ENCODE results near the gene TTC22.

TTC22 gene

DNA sequence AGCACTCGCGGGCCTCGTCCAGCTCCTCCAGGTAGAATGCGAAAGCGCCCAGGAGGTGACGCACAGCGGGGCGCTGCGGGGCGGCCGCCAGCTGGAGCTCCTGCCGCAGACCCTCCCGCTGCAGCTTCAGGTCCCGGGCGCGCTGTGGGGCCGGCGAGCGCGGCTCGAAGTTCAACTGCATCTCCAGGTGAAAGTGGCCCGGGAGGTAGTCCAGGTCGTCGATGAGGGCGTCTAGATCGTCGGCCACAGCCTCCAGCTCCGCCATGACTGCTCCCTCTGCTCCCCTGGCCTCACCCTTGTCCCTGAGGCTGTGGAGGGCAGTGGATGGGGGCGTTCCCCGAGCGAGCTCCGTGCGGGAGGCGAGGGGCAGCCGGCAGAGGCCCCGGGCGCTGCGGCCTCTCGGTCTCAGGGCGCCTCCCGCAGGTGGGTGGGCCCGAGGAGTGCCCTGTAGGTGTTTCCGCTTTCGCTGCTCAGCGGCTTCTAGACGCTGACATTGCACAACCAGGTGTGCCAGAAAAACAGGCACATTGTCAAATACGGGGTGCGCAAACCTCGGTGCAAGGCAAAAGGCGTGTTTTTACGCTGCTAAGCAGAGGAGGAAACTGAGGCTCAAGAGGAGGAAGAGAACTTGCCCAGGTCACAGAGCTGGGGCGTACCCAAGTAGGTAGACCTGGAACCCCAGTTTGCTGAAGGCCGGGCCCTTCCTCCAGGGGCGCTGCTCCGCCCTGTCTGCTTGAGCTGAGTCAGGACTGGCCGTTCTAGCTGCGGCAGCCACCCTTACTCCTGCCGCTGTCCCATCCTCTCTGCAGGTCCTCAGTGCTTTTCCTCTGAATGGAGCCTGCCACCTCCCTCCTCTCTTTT, at the start of gene TTC22:
Gene TTC22, minus strand, starts transcription at position 425 of the 861 bp plus-strand sequence. Its CDS starts 160 bp downstream, at position 265.
- Histone ChIP-seq H3K27ac (ENCODE audit: low read depth, low read length) (peak within 1 kb of the TSS; percentile 28), H3K4me1 (ENCODE audit: control insufficient read depth, insufficient read depth, low read length) (peaks cover 2% of the 10 kb centered on the region), H3K4me3 (ENCODE audit: low read length) (peak within 1 kb of the TSS; percentile 79), H3K27me3 (ENCODE audit: control insufficient read depth, insufficient read depth, low read length) (no peaks in the 10 kb centered on the region), H3K36me3 (ENCODE audit: control insufficient read depth, insufficient read depth, low read length) (no peaks in the 10 kb centered on the region), H3K9ac (ENCODE audit: low read length) (peak within 1 kb of the TSS; percentile 44)

DNA sequence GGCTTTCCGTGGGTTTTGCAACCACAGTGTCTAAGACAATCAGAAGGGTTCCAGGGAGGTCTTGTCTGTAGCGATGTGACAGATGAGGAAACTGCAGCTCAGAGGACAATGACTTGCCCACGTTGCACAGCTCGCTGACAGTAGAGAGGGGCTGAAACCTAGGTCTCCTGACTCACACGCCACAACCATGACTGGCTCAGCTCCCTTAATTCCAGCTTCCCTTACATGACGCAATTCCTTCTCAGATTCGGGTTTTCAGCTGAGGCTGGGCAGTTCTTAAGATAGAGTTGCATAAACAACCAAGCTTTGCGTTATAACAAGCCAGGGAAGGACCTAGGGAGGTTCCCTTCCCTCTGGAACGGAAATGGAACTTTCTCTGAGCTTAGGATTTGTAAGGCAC, 49.6 kb upstream of the TTC22 start:
- Histone ChIP-seq H3K36me3 (ENCODE audit: control insufficient read depth, insufficient read depth, low read length) (peaks cover 8% of the 10 kb centered on the region), H3K4me1 (ENCODE audit: control insufficient read depth, insufficient read depth, low read length) (no peaks in the 10 kb centered on the region), H3K4me3 (ENCODE audit: low read length) (no peak overlapping the region), H3K27ac (ENCODE audit: low read depth, low read length) (no peak overlapping the region), H3K9ac (ENCODE audit: low read length) (no peak overlapping the region), H3K27me3 (ENCODE audit: control insufficient read depth, insufficient read depth, low read length) (no peaks in the 10 kb centered on the region)

DNA sequence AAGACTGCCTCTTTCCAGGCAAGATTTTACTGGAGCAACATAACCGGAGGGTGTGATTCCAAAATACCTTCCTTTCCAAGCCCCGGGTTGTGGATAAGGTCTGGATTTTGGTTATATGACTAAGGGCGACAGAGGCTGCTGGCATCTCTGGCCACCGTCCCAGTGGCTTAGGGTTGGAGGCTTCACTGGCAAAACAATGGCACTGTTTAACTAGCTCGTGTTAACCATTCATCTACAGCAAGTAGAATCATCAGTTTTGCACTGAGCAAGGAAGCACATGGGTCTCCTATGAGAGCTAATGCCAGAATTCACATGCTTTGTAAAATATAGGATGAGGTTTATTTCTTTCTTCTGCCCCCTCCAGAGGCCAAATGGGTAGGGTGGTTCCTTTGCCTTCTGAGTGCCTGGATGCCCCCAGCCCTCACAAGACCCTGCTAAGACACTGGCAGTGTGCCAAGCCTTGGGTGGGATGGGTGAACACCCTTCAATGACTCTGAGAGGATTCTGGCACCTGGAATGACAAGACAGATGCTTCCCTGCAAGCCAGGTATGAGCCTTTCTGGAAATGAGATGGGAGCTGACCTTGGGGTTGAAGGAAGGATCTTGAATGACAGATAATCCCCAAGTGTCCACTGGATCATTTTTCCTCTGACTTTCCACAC, 49.1 kb upstream of the TTC22 start:
- H3K27ac ChIP-seq (ENCODE audit: low read depth, low read length): no peak overlapping the region
- H3K4me3 ChIP-seq (ENCODE audit: low read length): no peak overlapping the region
- no peaks in the 10 kb centered on the region for H3K27me3 ChIP-seq (ENCODE audit: control insufficient read depth, insufficient read depth, low read length)
- no peaks in the 10 kb centered on the region for H3K4me1 ChIP-seq (ENCODE audit: control insufficient read depth, insufficient read depth, low read length)
- no peak overlapping the region for H3K9ac ChIP-seq (ENCODE audit: low read length)
- H3K36me3 ChIP-seq (ENCODE audit: control insufficient read depth, insufficient read depth, low read length): peaks cover 8% of the 10 kb centered on the region

GRCh38 chr1:54849219-54850068, 48.3 kb upstream of the TTC22 start:
- no peak overlapping the region for H3K27ac ChIP-seq (ENCODE audit: low read depth, low read length)

GRCh38 chr1:54848134-54848948, 47.2 kb upstream of the TTC22 start:
- Histone ChIP-seq H3K9ac (ENCODE audit: low read length) (no peak overlapping the region), H3K27ac (ENCODE audit: low read depth, low read length) (no peak overlapping the region), H3K4me1 (ENCODE audit: control insufficient read depth, insufficient read depth, low read length) (no peaks in the 10 kb centered on the region), H3K36me3 (ENCODE audit: control insufficient read depth, insufficient read depth, low read length) (peaks cover 6% of the 10 kb centered on the region), H3K27me3 (ENCODE audit: control insufficient read depth, insufficient read depth, low read length) (no peaks in the 10 kb centered on the region), H3K4me3 (ENCODE audit: low read length) (no peak overlapping the region)

More at GRCh38 chr1:54849219-54850068, 48.3 kb upstream of the TTC22 start:
- H3K36me3 ChIP-seq (ENCODE audit: control insufficient read depth, insufficient read depth, low read length): peaks cover 8% of the 10 kb centered on the region
- no peak overlapping the region for H3K9ac ChIP-seq (ENCODE audit: low read length)
- H3K4me3 ChIP-seq (ENCODE audit: low read length): no peak overlapping the region
- no peaks in the 10 kb centered on the region for H3K27me3 ChIP-seq (ENCODE audit: control insufficient read depth, insufficient read depth, low read length)
- no peaks in the 10 kb centered on the region for H3K4me1 ChIP-seq (ENCODE audit: control insufficient read depth, insufficient read depth, low read length)

DNA sequence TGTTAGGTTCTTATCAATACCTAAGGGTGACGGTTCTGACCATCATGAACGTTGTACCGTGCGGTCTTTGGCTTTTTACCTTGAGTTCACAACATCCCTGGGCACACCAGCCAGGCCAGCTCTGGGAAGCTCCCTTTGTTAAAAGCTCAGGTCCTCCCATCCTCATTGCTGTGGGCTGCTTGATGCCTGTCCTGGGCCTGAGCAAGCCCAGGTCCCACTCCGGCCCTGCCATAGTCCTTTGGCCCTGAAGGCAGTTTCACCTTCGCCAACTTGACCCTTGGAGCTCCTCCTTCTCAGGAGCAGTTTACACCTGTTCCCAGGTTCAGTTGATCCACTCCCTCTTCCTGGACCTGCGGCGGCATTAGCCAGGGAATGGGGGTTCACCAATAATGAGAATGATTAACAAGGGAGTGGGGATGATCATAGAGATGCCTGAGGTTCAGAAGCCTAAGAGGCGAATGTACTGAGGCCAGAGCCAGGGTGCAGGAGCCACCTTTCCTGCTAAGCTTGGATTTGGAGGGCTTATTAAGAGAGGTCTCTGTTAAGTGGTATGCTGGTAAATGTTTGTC, 45.7 kb upstream of the TTC22 start:
- Histone ChIP-seq H3K36me3 (ENCODE audit: control insufficient read depth, insufficient read depth, low read length) (peaks cover 2% of the 10 kb centered on the region), H3K4me1 (ENCODE audit: control insufficient read depth, insufficient read depth, low read length) (no peaks in the 10 kb centered on the region)

DNA sequence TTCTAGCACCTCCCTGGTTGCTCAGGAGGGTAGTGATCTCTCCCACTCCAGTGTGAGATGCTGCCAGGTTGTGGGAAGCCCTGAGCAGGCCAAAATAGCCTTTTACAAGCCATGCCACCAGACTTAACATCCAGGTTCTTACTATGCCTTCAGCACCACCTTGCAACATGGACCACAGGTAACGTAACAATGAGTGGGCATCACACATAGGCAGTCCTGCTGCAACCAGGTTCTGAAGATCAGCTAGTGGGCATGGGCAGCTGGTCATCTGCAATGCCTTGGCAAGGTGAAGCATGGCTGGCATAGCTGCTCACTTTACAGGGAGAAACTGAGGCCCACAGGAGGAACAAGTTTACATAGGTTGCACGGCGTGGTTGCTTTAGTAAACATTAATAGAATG, 45.2 kb upstream of the TTC22 start:
- H3K27ac ChIP-seq (ENCODE audit: low read depth, low read length): no peak overlapping the region
- H3K4me3 ChIP-seq (ENCODE audit: low read length): no peak overlapping the region
- no peaks in the 10 kb centered on the region for H3K27me3 ChIP-seq (ENCODE audit: control insufficient read depth, insufficient read depth, low read length)
- H3K4me1 ChIP-seq (ENCODE audit: control insufficient read depth, insufficient read depth, low read length): no peaks in the 10 kb centered on the region
- no peaks in the 10 kb centered on the region for H3K36me3 ChIP-seq (ENCODE audit: control insufficient read depth, insufficient read depth, low read length)
- no peak overlapping the region for H3K9ac ChIP-seq (ENCODE audit: low read length)

More for the DNA sequence above, 45.7 kb upstream of the TTC22 start:
- H3K27me3 ChIP-seq (ENCODE audit: control insufficient read depth, insufficient read depth, low read length): no peaks in the 10 kb centered on the region
- no peak overlapping the region for H3K27ac ChIP-seq (ENCODE audit: low read depth, low read length)
- H3K4me3 ChIP-seq (ENCODE audit: low read length): no peak overlapping the region
- no peak overlapping the region for H3K9ac ChIP-seq (ENCODE audit: low read length)

- H3K4me3 ChIP-seq (ENCODE audit: low read length): no peak overlapping the region
- H3K9ac ChIP-seq (ENCODE audit: low read length): no peak overlapping the region
- H3K4me1 ChIP-seq (ENCODE audit: control insufficient read depth, insufficient read depth, low read length): no peaks in the 10 kb centered on the region
- H3K27me3 ChIP-seq (ENCODE audit: control insufficient read depth, insufficient read depth, low read length): no peaks in the 10 kb centered on the region
- no peak overlapping the region for H3K27ac ChIP-seq (ENCODE audit: low read depth, low read length)
- no peaks in the 10 kb centered on the region for H3K36me3 ChIP-seq (ENCODE audit: control insufficient read depth, insufficient read depth, low read length)
These were observed 44.6 kb upstream of the TTC22 start for GRCh38 chr1:54845772-54846171.

DNA sequence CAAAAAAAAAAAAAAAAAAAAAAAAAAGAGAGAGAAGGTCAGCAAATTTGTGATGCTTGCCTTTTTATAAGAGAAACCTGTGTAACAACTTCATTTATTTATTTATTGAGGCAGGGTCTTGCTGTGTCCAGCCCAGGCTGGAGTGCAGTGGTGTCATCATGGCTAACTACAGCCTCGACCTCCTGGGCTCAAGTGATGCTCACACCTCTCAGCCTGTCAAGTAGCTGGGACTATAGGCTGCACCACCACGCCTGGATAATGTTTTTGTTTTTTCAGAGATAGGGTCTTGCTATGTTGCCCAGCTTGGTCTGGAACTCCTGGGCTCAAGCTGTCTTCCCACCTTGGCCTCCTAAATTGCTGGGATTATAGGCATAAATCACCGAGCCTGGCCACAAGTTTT, 43.4 kb upstream of the TTC22 start:
- H3K9ac ChIP-seq (ENCODE audit: low read length): no peak overlapping the region
- no peaks in the 10 kb centered on the region for H3K4me1 ChIP-seq (ENCODE audit: control insufficient read depth, insufficient read depth, low read length)
- no peaks in the 10 kb centered on the region for H3K27me3 ChIP-seq (ENCODE audit: control insufficient read depth, insufficient read depth, low read length)
- no peak overlapping the region for H3K27ac ChIP-seq (ENCODE audit: low read depth, low read length)
- no peaks in the 10 kb centered on the region for H3K36me3 ChIP-seq (ENCODE audit: control insufficient read depth, insufficient read depth, low read length)
- H3K4me3 ChIP-seq (ENCODE audit: low read length): no peak overlapping the region

DNA sequence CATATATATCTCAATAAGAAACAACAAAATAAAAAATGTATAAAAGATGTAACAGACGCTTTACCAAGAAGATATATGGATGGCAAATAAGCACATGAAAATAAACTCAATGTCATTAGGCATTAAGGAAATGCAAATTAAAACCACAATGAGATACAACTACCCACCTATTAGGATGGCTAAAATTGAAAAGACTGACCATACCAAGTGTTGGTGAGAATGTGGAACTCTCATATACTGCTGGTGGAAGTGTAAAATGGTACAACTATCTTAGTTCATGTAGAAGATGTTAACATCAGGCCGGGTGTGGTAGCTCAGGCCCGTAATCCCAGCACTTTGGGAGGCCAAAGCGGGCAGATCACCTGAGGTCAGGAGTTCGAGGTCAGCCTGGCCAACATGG, 42.3 kb upstream of the TTC22 start:
- H3K36me3 ChIP-seq (ENCODE audit: control insufficient read depth, insufficient read depth, low read length): no peaks in the 10 kb centered on the region
- H3K27me3 ChIP-seq (ENCODE audit: control insufficient read depth, insufficient read depth, low read length): no peaks in the 10 kb centered on the region
- H3K9ac ChIP-seq (ENCODE audit: low read length): no peak overlapping the region
- H3K27ac ChIP-seq (ENCODE audit: low read depth, low read length): no peak overlapping the region
- no peak overlapping the region for H3K4me3 ChIP-seq (ENCODE audit: low read length)
- H3K4me1 ChIP-seq (ENCODE audit: control insufficient read depth, insufficient read depth, low read length): no peaks in the 10 kb centered on the region

GRCh38 chr1:54842963-54843362, 41.8 kb upstream of the TTC22 start:
- no peak overlapping the region for H3K9ac ChIP-seq (ENCODE audit: low read length)
- H3K27ac ChIP-seq (ENCODE audit: low read depth, low read length): no peak overlapping the region
- H3K36me3 ChIP-seq (ENCODE audit: control insufficient read depth, insufficient read depth, low read length): no peaks in the 10 kb centered on the region
- no peaks in the 10 kb centered on the region for H3K27me3 ChIP-seq (ENCODE audit: control insufficient read depth, insufficient read depth, low read length)
- H3K4me3 ChIP-seq (ENCODE audit: low read length): no peak overlapping the region
- no peaks in the 10 kb centered on the region for H3K4me1 ChIP-seq (ENCODE audit: control insufficient read depth, insufficient read depth, low read length)

All from rectal smooth muscle tissue (tissue), 1 donor.